Suprapubic skin (tissue), 4 donors: ENCODE results near the gene SNURF.

Experiments
- EP300 ChIP-seq: sonication (generic); formaldehyde crosslinking; IDR thresholded peaks from one replicate; pipeline ENCODE4 v1.6.1; 2017; ENCODE audit warnings: antibody characterized with exemption
- POLR2A ChIP-seq, 2 donors: fragments of 450-650 bp; IDR thresholded peaks; one replicate each; pipeline ENCODE4 v1.6.1; 2017; ENCODE audit warnings: antibody characterized with exemption in 2 of 2, mild to moderate bottlenecking in 2 of 2, moderate library complexity in 2 of 2
- POLR2AphosphoS5 ChIP-seq, 3 donors: sonication (generic); formaldehyde crosslinking; IDR thresholded peaks; one replicate each; pipeline ENCODE4 v1.6.1; 2017; ENCODE audit warnings: antibody characterized with exemption in 3 of 3
- TF ChIP-seq, protein P1 (sequence below), 2 donors: fragments of 200-600 bp in 1 of 2; fragments of 450-650 bp in 1 of 2; sonication (generic) in 1 of 2; IDR thresholded peaks; one replicate each; pipeline ENCODE4 v1.5.1; 2016 to 2019; ENCODE audit warnings: antibody characterized with exemption in 2 of 2, mild to moderate bottlenecking in 1 of 2, moderate library complexity in 1 of 2

DNA sequence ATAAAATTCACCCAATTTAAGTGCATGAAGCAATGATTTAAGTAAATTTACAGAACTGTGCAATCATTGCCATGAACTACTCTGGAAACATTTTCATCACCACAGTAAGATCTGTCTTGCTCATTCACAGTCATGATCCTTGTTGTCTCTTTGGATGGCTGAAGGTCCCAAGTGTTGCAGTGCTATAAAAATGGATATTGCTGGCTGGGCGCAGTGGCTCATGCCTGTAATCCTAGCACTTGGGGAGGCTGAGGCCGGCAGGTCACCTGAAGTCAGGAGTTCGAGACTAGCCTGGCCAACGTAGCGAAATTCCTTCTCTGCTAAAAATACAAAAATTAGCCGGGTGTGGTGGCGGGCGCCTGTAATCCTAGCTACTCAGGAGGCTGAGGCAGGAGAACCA is 17.0 kb downstream of the SNURF start:
- TF ChIP-seq POLR2A (IDR thresholded peaks at IDR 0.05) (no peak), POLR2AphosphoS5 (IDR thresholded peaks at IDR 0.05) (no peak), EP300 (no peak)
- TF ChIP-seq, protein P1, sequence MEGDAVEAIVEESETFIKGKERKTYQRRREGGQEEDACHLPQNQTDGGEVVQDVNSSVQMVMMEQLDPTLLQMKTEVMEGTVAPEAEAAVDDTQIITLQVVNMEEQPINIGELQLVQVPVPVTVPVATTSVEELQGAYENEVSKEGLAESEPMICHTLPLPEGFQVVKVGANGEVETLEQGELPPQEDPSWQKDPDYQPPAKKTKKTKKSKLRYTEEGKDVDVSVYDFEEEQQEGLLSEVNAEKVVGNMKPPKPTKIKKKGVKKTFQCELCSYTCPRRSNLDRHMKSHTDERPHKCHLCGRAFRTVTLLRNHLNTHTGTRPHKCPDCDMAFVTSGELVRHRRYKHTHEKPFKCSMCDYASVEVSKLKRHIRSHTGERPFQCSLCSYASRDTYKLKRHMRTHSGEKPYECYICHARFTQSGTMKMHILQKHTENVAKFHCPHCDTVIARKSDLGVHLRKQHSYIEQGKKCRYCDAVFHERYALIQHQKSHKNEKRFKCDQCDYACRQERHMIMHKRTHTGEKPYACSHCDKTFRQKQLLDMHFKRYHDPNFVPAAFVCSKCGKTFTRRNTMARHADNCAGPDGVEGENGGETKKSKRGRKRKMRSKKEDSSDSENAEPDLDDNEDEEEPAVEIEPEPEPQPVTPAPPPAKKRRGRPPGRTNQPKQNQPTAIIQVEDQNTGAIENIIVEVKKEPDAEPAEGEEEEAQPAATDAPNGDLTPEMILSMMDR (IDR thresholded peaks at IDR 0.05): no peak
